CD4-positive, CD25-positive, alpha-beta regulatory T cell (primary cell): ENCODE results near the gene BIVM. TPM values are rescaled to one million over a fixed set of nuclear protein-coding genes. Genes with fewer than 3 reads are reported as not detected.
A peak's percentile ranks its signal among the peaks of the same experiment; 100 is the strongest.

Experiments
- ATAC-seq, 2 donors: fragments of 150-1000 bp; cut with Tn5 transposase; one replicate each; pipeline ENCODE4 v1.10.0; 2021; ENCODE audit warnings: low read depth in 2 of 2, moderate number of reproducible peaks in 2 of 2, moderate library complexity in 1 of 2
- DNase-seq, 3 donors: peaks; one replicate each; pipeline versions ENCODE4 v3.0.0 to v3.0.0-alpha.2; 2012 to 2022; ENCODE audit warnings: mixed read lengths in 1 of 3
- H3K27ac ChIP-seq: one replicate; pipeline ENCODE4 v1.7.0; 2013; ENCODE audit warnings: mild to moderate bottlenecking, low read length; ENCODE audit not compliant: insufficient read depth, poor library complexity, severe bottlenecking
- H3K27me3 ChIP-seq: one replicate; pipeline ENCODE4 v1.7.0; 2013; ENCODE audit warnings: low read length; ENCODE audit not compliant: control insufficient read depth, insufficient read depth
- H3K36me3 ChIP-seq: one replicate; pipeline ENCODE4 v1.7.0; 2013; ENCODE audit warnings: mild to moderate bottlenecking, low read length, moderate library complexity; ENCODE audit not compliant: control insufficient read depth, insufficient read depth
- H3K4me1 ChIP-seq: 2 replicates; pipeline ENCODE4 v1.7.0; 2013; ENCODE audit warnings: mild to moderate bottlenecking, low read length; ENCODE audit not compliant: insufficient read depth, control insufficient read depth, poor library complexity, severe bottlenecking
- H3K4me3 ChIP-seq: one replicate; pipeline ENCODE4 v1.7.0; 2013; ENCODE audit warnings: low read depth, mild to moderate bottlenecking, low read length, moderate library complexity
- H3K9me3 ChIP-seq, 2 experiments: 1 replicate in 1 of 2; 2 replicates in 1 of 2; pipeline ENCODE4 v1.7.0; 2013; ENCODE audit warnings: low read length in 2 of 2, mild to moderate bottlenecking in 1 of 2, moderate library complexity in 1 of 2; ENCODE audit not compliant: control insufficient read depth in 2 of 2
- H3K27ac Mint-ChIP-seq, 3 donors: one replicate each; pipeline ENCODE4 v1.8.0; 2020 to 2022; ENCODE audit warnings: mild to moderate bottlenecking in 3 of 3, mixed read lengths in 3 of 3, moderate library complexity in 2 of 3
- H3K27me3 Mint-ChIP-seq: one replicate; pipeline ENCODE4 v1.8.0; 2022; ENCODE audit warnings: mild to moderate bottlenecking, mixed read lengths
- H3K36me3 Mint-ChIP-seq: one replicate; pipeline ENCODE4 v1.8.0; 2020; ENCODE audit warnings: mixed read lengths
- H3K4me1 Mint-ChIP-seq, 4 donors: one replicate each; pipeline ENCODE4 v1.8.0; 2020 to 2022; ENCODE audit warnings: mixed read lengths in 4 of 4, mild to moderate bottlenecking in 1 of 4
- H3K4me3 Mint-ChIP-seq, 4 donors: one replicate each; pipeline ENCODE4 v1.8.0; 2020 to 2022; ENCODE audit warnings: mild to moderate bottlenecking in 4 of 4, mixed read lengths in 4 of 4, moderate library complexity in 3 of 4
- H3K9me3 Mint-ChIP-seq, 7 donors: one replicate each; pipeline ENCODE4 v1.8.0; 2020 to 2022; ENCODE audit warnings: mixed read lengths in 7 of 7, mild to moderate bottlenecking in 3 of 7, moderate library complexity in 2 of 7
- polyA plus RNA-seq, 4 donors: library from polyadenylated mRNA; unstranded; fragments of 300-500 nt; fragmentation: Illumina TruSeq; gene quantifications; one replicate each; pipeline ENCODE4 v1.2.3, GENCODE V29; 2021
- total RNA-seq: library from RNA; stranded (reverse); gene quantifications from one replicate; pipeline ENCODE4 v1.2.3, GENCODE V29; 2022

The BIVM gene
- total and polyA plus RNA-seq, 5 donors from 2014 or later = 6.1 to 8.4 (median 7.9) TPM

GRCh38 chr13:102769679-102770078 lies 29.2 kb upstream of the BIVM start:
- H3K4me1 ChIP-seq = peaks cover 11% of the 10 kb centered on the region
- Mint-ChIP-seq H3K27ac (no peak overlapping the region), H3K27me3 (no peaks in the 10 kb centered on the region), H3K9me3 (no peaks in the 10 kb centered on the region), H3K4me3 (peak overlapping the region in 1 of 4 donors; percentile 4), H3K36me3 (peaks cover 9% of the 10 kb centered on the region), H3K4me1 (peaks cover 12 to 38% (median 25%) of the 10 kb centered on the region in 4 donors)
- no peaks in the 10 kb centered on the region for H3K27me3 ChIP-seq
- no peaks in the 10 kb centered on the region for H3K36me3 ChIP-seq
- H3K27ac ChIP-seq = no peak overlapping the region
- H3K9me3 ChIP-seq = no peaks in the 10 kb centered on the region
- DNase-seq = peak in 1 of 3 donors; percentile 4
- H3K4me3 ChIP-seq = no peak overlapping the region
- no peak for ATAC-seq

- H3K27ac Mint-ChIP-seq = no peak overlapping the region
- no peak for DNase-seq
- Histone ChIP-seq H3K27me3 (no peaks in the 10 kb centered on the region), H3K4me3 (no peak overlapping the region), H3K36me3 (no peaks in the 10 kb centered on the region), H3K9me3 (no peaks in the 10 kb centered on the region), H3K4me1 (peaks cover 11% of the 10 kb centered on the region), H3K27ac (no peak overlapping the region)
- H3K4me3 Mint-ChIP-seq = no peak overlapping the region
- no peaks in the 10 kb centered on the region for H3K27me3 Mint-ChIP-seq
- H3K9me3 Mint-ChIP-seq = no peaks in the 10 kb centered on the region
- peaks cover 7% of the 10 kb centered on the region for H3K36me3 Mint-ChIP-seq
- ATAC-seq = no peak
- peaks cover 12 to 43% (median 26%) of the 10 kb centered on the region in 4 donors for H3K4me1 Mint-ChIP-seq
Measured at GRCh38 chr13:102770435-102770834, 28.5 kb upstream of the BIVM start.

GRCh38 chr13:102771298-102772041 lies 27.4 kb upstream of the BIVM start:
- Mint-ChIP-seq H3K4me3 (peak overlapping the region; percentile 85 to 98 (median 92)), H3K27ac (peak overlapping the region in 2 of 3 donors; percentile 7 to 61), H3K36me3 (peaks cover 5% of the 10 kb centered on the region), H3K4me1 (peaks cover 12 to 43% (median 26%) of the 10 kb centered on the region in 4 donors), H3K27me3 (no peaks in the 10 kb centered on the region), H3K9me3 (no peaks in the 10 kb centered on the region)
- Histone ChIP-seq H3K27me3 (no peaks in the 10 kb centered on the region), H3K4me1 (peaks cover 11% of the 10 kb centered on the region), H3K36me3 (no peaks in the 10 kb centered on the region), H3K27ac (no peak overlapping the region), H3K9me3 (no peaks in the 10 kb centered on the region), H3K4me3 (no peak overlapping the region)
- DNase-seq (no peak), ATAC-seq (no peak)

GRCh38 chr13:102772042-102772425 lies 26.9 kb upstream of the BIVM start:
- no peaks in the 10 kb centered on the region for H3K9me3 ChIP-seq
- H3K27me3 Mint-ChIP-seq = no peaks in the 10 kb centered on the region
- H3K27me3 ChIP-seq = no peaks in the 10 kb centered on the region
- peak overlapping the region in 1 of 3 donors; percentile 91 for H3K27ac Mint-ChIP-seq
- peaks cover 12 to 43% (median 26%) of the 10 kb centered on the region in 4 donors for H3K4me1 Mint-ChIP-seq
- no peaks in the 10 kb centered on the region for H3K36me3 Mint-ChIP-seq
- peak overlapping the region; percentile 85 to 98 (median 92) for H3K4me3 Mint-ChIP-seq
- no peak overlapping the region for H3K4me3 ChIP-seq
- no peaks in the 10 kb centered on the region for H3K9me3 Mint-ChIP-seq
- H3K4me1 ChIP-seq = peaks cover 11% of the 10 kb centered on the region
- H3K36me3 ChIP-seq = no peaks in the 10 kb centered on the region
- no peak for DNase-seq
- ATAC-seq = no peak
- H3K27ac ChIP-seq = no peak overlapping the region

GRCh38 chr13:102773441-102774213 lies 25.3 kb upstream of the BIVM start, which contains the start of gene TEX30:
Gene TEX30 (minus strand): TSS chr13:102773786. CDS start chr13:102770026, 3,760 bp downstream.
- H3K4me3 Mint-ChIP-seq = peak within 1 kb of the TSS; percentile 91 to 98 (median 92)
- Histone ChIP-seq H3K9me3 (no peaks in the 10 kb centered on the region), H3K4me1 (peaks cover 11% of the 10 kb centered on the region), H3K27ac (peak within 1 kb of the TSS; percentile 83), H3K27me3 (no peaks in the 10 kb centered on the region), H3K4me3 (peak within 1 kb of the TSS; percentile 81), H3K36me3 (no peaks in the 10 kb centered on the region)
- H3K27ac Mint-ChIP-seq = peak within 1 kb of the TSS; percentile 91 to 97 (median 96)
- no peaks in the 10 kb centered on the region for H3K27me3 Mint-ChIP-seq
- no peaks in the 10 kb centered on the region for H3K36me3 Mint-ChIP-seq
- ATAC-seq (peak; percentile 98), DNase-seq (peak; percentile 82 to 89 (median 89))
- H3K4me1 Mint-ChIP-seq = peaks cover 17 to 43% (median 28%) of the 10 kb centered on the region in 4 donors
- H3K9me3 Mint-ChIP-seq = no peaks in the 10 kb centered on the region

- peak overlapping the region; percentile 88 to 98 (median 92) for H3K4me3 Mint-ChIP-seq
- Histone ChIP-seq H3K27me3 (no peaks in the 10 kb centered on the region), H3K36me3 (no peaks in the 10 kb centered on the region), H3K4me3 (peak overlapping the region; percentile 81), H3K27ac (peak overlapping the region; percentile 83), H3K9me3 (no peaks in the 10 kb centered on the region), H3K4me1 (peaks cover 17% of the 10 kb centered on the region)
- peak overlapping the region in 2 of 3 donors; percentile 91 to 97 for H3K27ac Mint-ChIP-seq
- DNase-seq (no peak), ATAC-seq (no peak)
- no peaks in the 10 kb centered on the region for H3K36me3 Mint-ChIP-seq
- peaks cover 17 to 46% (median 30%) of the 10 kb centered on the region in 4 donors for H3K4me1 Mint-ChIP-seq
- no peaks in the 10 kb centered on the region for H3K27me3 Mint-ChIP-seq
- no peaks in the 10 kb centered on the region for H3K9me3 Mint-ChIP-seq
Measured at GRCh38 chr13:102774214-102774568, 24.7 kb upstream of the BIVM start.

- peaks cover 21 to 51% (median 36%) of the 10 kb centered on the region in 4 donors for H3K4me1 Mint-ChIP-seq
- no peaks in the 10 kb centered on the region for H3K36me3 Mint-ChIP-seq
- H3K9me3 ChIP-seq = no peaks in the 10 kb centered on the region
- peak overlapping the region; percentile 88 to 98 (median 92) for H3K4me3 Mint-ChIP-seq
- no peaks in the 10 kb centered on the region for H3K9me3 Mint-ChIP-seq
- no peaks in the 10 kb centered on the region for H3K27me3 ChIP-seq
- no peaks in the 10 kb centered on the region for H3K36me3 ChIP-seq
- peak overlapping the region; percentile 52 to 97 (median 91) for H3K27ac Mint-ChIP-seq
- DNase-seq (no peak), ATAC-seq (no peak)
- H3K27ac ChIP-seq = no peak overlapping the region
- peaks cover 24% of the 10 kb centered on the region for H3K4me1 ChIP-seq
- no peaks in the 10 kb centered on the region for H3K27me3 Mint-ChIP-seq
- H3K4me3 ChIP-seq = no peak overlapping the region
Measured at GRCh38 chr13:102774591-102775520, 24.1 kb upstream of the BIVM start.
